NCI-H1105 treated with DMSO at 0.1 percent for 48 hours (cell line): ENCODE data around the gene SREBF1.

Source experiments
- DNase-seq: peaks from one replicate; lab custom pipeline; 2025; lab: John Stamatoyannopoulos, UW

The SREBF1 gene

GRCh38 chr17:17794382-17794781 lies 42.4 kb downstream of the SREBF1 start:
- no peak for DNase-seq

- DNase-seq, result no peak
These were observed 43.2 kb downstream of the SREBF1 start for GRCh38 chr17:17793378-17794214.

DNA sequence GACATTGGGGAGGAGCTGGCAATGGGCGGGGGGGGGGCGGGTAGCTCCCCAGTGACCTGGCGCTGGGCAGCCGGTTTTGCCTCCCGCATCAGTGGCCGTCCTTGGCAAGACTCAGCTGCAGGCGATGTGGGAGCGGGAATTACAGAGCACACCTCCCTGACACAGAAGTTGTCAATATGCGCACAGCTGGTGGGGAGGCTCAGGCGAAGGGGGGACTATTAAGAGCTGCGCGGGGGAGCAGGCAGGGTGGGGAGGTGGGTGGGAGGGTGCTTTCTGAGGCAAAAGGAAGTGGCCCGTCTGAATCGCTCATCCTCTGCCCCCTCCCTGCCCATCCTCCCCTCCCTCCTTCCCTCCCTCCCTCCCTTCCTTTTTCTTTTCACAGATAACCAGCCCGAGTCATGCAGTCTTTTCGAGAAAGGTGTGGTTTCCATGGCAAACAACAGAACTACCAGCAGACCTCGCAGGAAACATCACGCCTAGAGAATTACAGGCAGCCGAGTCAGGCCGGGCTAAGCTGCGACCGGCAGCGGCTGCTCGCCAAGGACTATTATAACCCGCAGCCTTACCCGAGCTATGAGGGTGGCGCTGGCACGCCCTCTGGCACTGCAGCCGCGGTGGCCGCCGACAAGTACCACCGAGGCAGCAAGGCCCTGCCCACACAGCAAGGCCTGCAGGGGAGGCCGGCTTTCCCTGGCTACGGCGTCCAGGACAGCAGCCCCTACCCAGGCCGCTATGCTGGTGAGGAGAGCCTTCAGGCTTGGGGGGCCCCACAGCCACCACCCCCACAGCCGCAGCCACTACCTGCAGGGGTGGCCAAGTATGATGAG lies 44.0 kb downstream of the SREBF1 start:
- no peak for DNase-seq

- DNase-seq, result no peak
These were observed 44.7 kb downstream of the SREBF1 start for GRCh38 chr17:17792037-17792550.

DNA sequence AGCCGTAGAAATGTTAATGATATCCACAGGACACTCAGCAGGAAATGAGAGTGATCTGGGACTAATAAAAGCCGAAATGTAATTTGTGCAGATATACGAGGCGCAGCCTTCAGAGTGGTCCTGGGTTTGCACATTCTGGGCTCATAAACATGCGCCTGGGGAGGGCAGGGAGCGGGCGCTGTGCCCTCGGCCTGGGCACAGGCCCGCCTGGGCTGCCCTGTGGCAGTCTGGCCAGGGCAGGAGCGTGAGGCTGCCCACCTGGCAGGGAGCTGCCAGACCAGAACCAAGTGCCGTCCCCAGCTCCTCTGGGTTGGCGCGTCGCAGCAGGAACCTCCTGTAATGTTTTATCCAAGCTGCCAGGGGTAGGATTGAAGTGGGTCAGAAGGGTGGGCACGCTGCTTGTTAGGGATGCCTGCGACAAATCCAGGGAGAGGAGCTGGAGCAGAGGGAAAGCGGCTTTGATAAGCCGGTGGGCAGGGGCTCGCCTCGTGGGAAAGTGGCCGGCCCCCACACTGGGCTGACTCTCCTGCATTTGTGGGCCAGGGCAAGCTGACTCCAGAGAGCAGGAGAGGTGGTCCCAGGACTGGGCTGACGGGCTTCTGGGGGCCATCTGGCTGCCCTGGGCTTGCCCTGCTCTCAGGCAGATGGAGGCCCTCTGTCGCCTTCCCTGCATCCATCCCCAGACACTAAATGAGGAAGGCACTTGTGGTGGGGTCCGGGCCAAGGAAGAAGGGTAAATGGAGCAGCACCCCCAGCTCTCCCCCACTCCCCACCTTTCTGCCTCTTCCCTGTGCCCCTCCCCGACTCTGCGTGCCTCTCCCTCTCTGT lies 45.9 kb downstream of the SREBF1 start:
- DNase-seq, result no peak

- DNase-seq, result no peak
These were observed 46.8 kb downstream of the SREBF1 start for GRCh38 chr17:17789828-17790636.

DNA sequence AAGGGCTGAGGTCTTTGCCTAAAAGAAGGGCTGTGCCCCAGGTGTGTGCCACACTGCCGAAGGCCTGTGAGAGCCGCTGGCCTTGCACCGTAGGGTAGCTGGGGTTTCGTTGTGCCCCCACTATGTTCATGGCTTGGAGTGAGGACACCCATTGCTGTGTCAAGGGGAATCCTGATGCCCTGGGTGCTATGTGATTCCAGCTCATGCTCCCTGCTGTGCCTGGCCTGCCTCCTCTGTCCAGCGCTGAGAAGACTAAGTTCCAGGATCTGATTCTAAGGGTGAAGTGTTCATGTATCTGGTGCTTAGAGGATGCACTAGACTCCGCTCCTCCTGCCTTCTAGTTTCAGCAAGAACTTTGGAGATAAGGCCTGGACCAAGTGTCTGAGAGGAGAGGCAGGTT lies 47.4 kb downstream of the SREBF1 start:
- no peak for DNase-seq

GRCh38 chr17:17788967-17789366 lies 47.8 kb downstream of the SREBF1 start:
- no peak for DNase-seq

GRCh38 chr17:17787568-17787967 lies 49.2 kb downstream of the SREBF1 start:
- DNase-seq, result no peak

- no peak for DNase-seq
These were observed 49.8 kb downstream of the SREBF1 start for GRCh38 chr17:17786998-17787397.

GRCh38 chr17:17785407-17785806 lies 51.4 kb downstream of the SREBF1 start:
- no peak for DNase-seq

DNA sequence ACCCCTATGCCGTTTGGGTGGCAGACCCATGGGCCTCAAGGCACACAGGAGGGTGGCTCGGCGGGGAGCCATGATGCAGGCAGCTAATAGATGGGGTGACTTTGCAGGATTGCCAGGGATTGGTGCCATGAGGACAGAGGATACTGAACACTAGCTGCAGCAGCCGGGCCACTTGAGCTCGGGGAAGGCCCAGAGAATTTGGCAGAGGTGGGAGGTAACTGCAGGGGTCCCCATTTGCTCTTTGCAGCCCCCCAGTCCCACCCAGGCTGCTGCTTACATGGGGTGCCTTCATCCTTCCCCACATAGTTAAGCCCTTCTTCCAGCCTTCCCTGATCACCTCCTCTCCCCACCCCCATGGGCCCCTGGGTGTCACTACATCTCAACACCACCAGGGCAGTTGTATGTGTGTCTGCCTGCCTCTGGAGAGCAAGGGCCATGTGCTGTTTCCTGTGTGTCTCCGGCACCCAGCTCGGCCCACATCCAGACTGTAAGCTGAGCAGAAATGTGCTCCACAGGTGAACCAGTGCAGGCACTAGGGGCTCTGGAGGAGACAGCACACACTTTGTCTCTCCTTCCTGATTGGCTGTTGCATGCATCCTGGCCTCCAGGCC lies 52.0 kb downstream of the SREBF1 start:
- no peak for DNase-seq

DNA sequence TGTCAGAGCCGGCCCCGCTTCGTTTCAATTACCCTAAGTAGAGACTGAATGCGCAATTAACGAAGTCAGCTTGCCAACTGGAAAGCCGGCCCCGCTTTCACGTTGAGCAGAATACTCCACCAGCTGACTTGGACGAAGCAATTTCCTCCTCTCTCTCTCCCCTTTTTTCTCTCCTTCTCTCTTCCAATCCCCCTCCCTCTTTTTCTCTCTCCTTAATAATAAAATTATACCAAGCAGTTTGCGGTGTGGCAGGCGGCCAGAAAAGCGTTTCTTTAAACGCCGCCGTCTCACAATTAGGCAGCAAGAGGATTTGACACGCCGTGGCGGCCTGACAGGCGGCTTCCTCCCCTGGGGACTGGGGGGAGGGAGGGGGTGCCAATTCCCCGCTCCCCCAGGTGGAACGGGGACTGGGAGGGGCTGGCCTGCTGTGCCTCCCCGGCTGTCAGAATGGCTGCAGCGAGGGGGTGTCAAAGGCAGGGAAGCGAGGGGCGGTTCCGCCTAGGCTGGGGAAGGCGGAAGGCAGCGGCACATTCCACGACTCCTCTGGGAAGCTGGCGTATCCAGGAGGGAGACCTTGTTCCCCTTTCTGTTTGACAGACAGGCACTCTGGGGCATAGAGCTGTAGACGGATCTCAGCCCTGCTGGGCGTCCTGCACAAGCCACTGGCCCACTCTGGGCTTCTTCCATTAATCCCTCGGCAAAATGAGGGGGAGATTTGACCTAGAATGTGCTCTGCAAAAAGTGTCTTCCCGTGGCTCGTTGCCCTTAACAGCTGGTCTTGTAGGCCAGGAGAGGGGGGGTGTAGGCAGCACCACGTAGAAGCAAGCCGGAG lies 52.7 kb downstream of the SREBF1 start:
- DNase-seq, result peak; percentile 98

- DNase-seq, result peak; percentile 85
These were observed 53.5 kb downstream of the SREBF1 start for GRCh38 chr17:17783116-17783824.

GRCh38 chr17:17782523-17783115 lies 54.2 kb downstream of the SREBF1 start:
- DNase-seq, result peak; percentile 60

DNA sequence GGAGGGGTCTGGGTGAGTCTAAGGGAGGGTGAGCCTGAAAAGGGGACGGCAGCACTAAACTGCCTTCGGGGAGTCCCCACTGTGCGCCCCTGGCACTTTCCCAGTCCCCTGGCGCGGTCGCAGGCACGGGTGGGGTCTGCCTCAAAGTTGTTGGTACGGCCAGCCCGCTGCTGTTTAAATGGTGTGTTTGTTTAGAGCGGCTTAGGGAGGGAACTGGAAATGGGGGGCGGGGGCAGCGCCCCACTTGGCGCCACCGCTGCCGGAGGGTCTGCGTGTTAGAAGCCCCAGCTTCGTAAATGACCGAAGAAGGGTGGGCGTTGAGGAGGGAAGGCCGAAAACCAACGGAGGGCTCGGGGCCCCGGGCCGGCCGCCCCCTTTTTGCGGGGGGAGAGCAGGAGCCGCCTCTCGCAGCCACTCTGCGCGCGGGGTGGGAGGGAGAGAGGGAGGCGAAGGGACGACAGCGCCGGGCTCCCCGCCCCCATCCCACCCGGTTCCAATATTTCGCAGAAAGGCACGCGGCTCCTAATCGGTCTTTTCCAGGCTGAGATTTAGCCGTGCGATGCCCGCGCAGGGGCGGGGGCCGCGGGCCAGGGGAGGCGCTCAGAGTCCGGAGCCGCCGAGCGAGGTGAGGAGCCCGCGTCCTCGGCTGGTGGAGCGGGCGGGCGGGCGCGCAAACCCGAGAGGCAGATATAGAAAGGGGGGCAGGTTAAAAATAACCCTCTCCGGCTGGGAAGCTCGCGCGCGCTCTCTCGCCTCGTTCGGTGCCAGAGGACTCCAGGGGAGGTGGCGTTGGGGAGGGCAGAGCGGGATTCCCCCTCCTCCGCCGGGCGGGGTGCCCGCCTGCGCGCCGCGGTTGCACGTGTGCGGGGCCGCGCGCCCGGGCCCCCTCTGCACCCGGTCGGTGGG lies 54.9 kb downstream of the SREBF1 start:
- DNase-seq, result peak; percentile 83

GRCh38 chr17:17780922-17781590 lies 55.7 kb downstream of the SREBF1 start:
- DNase-seq, result no peak
